SU-DHL-6 (cell line): ENCODE data around the gene RSPO1.

Experiments used
- H2AFZ ChIP-seq: fragments of 200-600 bp; sonication (generic); 2 replicates; pipeline ENCODE4 v1.6.1; 2014; ENCODE audit warnings: low read depth, mild to moderate bottlenecking, moderate library complexity, mixed read lengths, antibody characterized with exemption, low read length; ENCODE audit not compliant: severe bottlenecking
- H3F3A ChIP-seq: fragments of 200-600 bp; shearing (Covaris generic); 2 replicates; pipeline ENCODE4 v1.6.0; 2016; ENCODE audit warnings: antibody characterized with exemption, mild to moderate bottlenecking; ENCODE audit not compliant: insufficient read depth
- H3K27ac ChIP-seq: fragments of 200-600 bp; sonication (generic); 2 replicates; pipeline ENCODE4 v1.5.1; 2016; ENCODE audit warnings: low read depth, mild to moderate bottlenecking, low read length, moderate library complexity, mixed read lengths
- H3K27me3 ChIP-seq: fragments of 200-600 bp; sonication (generic), shearing (Covaris generic); 2 replicates; pipeline ENCODE4 v1.6.0; 2014; ENCODE audit warnings: mild to moderate bottlenecking, low read length
- H3K36me3 ChIP-seq: fragments of 200-600 bp; sonication (generic); 2 replicates; pipeline ENCODE4 v1.6.1; 2014; ENCODE audit warnings: mild to moderate bottlenecking, low read length, mixed read lengths
- H3K4me2 ChIP-seq: fragments of 300-600, 200-600 bp; shearing (Covaris generic), sonication (generic); 2 replicates; pipeline ENCODE4 v1.6.0; 2014; ENCODE audit warnings: low read length, low read depth, mild to moderate bottlenecking; ENCODE audit not compliant: poor library complexity, severe bottlenecking
- H3K4me3 ChIP-seq: fragments of 200-600 bp; sonication (generic); 2 replicates; pipeline ENCODE4 v1.5.1; 2014; ENCODE audit warnings: antibody characterized with exemption, low read length, mild to moderate bottlenecking, mixed read lengths; ENCODE audit not compliant: insufficient read depth, poor library complexity, severe bottlenecking
- H3K79me2 ChIP-seq: fragments of 200-600 bp; sonication (generic); 2 replicates; pipeline ENCODE4 v1.6.1; 2014; ENCODE audit warnings: mild to moderate bottlenecking, low read length, moderate library complexity; ENCODE audit not compliant: insufficient read depth
- H3K9ac ChIP-seq: fragments of 200-600 bp; sonication (generic); 2 replicates; pipeline ENCODE4 v1.7.0; 2014; ENCODE audit warnings: mild to moderate bottlenecking, low read length
- H3K9me2 ChIP-seq: fragments of 200-600 bp; sonication (generic); replicated peaks from 2 replicates; pipeline ENCODE4 v1.6.1; 2014; ENCODE audit warnings: low read length; ENCODE audit not compliant: insufficient read depth
- H3K9me3 ChIP-seq: fragments of 200-600 bp; sonication (generic); 2 replicates; pipeline ENCODE4 v1.6.1; 2014; ENCODE audit warnings: low read length, mixed read lengths; ENCODE audit not compliant: insufficient read depth
- H4K20me1 ChIP-seq: fragments of 200-600 bp; sonication (generic); 2 replicates; pipeline ENCODE4 v1.6.1; 2014; ENCODE audit warnings: low read depth, mild to moderate bottlenecking, antibody characterized with exemption, low read length, moderate library complexity, mixed read lengths
- EZH2phosphoT487 ChIP-seq: fragments of 200-600 bp; sonication (generic), shearing (Covaris generic); conservative IDR thresholded peaks from 2 replicates; pipeline ENCODE4 v1.6.1; 2018; ENCODE audit warnings: mild to moderate bottlenecking, antibody characterized with exemption, low read length, moderate library complexity, mixed read lengths
- TF ChIP-seq, protein P1 (sequence below): fragments of 200-600 bp; sonication (generic); IDR thresholded peaks from one replicate; pipeline ENCODE4 v1.5.1; 2017; ENCODE audit warnings: antibody characterized with exemption, mild to moderate bottlenecking, low read length, moderate library complexity; ENCODE audit not compliant: insufficient read depth, poor library complexity, severe bottlenecking

RSPO1 gene

DNA sequence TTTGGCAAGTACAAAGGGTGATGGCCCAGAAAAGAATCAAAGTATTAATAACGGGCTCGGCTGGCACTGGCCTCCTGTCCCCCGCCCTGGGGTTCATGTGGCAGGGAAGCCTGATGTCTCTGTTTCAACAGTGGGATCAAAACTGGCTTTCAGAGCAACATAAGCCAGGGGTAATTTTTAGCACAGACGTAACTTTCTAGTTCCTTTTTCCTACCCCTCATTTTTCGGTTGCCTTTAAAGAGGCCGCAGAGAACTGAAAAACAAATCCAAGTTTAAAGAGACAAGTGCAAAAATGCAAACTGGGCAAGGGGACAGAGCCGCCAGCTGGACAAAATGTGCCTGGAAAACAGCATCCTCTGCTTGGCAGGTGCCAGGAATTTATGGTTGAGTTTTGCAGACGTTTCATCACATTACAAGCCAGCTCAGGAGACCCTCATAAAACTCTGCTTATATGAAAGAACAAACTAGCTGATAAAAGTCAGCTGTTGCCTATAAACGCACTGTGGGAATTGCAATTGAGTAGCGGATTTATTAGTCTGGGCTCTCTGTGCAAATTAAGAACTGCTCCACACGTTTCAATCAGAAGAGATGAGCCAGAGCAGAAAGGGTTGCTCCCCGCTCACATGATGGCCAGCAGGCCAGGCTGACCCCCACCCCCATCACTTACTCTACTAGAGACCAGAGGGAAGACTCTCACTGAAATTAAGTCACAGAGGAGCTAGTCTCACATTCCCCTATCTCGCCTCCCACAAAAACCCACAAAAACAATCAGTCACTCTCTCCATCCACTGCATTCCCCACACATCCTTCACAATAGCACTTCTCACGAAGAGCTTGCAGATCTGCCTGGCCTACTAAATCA lies 41.8 kb upstream of the RSPO1 start:
- H3K36me3 ChIP-seq: 0 out of 2 replicates have a peak, but pooled peaks cover 4% of the 10 kb centered on the region
- H4K20me1 ChIP-seq: no peaks in the 10 kb centered on the region
- no peaks in the 10 kb centered on the region for H3K79me2 ChIP-seq
- 0 out of 2 replicates have a peak, but pooled peaks cover under 1% of the 10 kb centered on the region for H3F3A ChIP-seq
- no peaks in the 10 kb centered on the region for H3K27me3 ChIP-seq
- no peaks in the 10 kb centered on the region for H3K9me2 ChIP-seq
- no peak overlapping the region for H3K4me3 ChIP-seq
- TF ChIP-seq, protein P1, sequence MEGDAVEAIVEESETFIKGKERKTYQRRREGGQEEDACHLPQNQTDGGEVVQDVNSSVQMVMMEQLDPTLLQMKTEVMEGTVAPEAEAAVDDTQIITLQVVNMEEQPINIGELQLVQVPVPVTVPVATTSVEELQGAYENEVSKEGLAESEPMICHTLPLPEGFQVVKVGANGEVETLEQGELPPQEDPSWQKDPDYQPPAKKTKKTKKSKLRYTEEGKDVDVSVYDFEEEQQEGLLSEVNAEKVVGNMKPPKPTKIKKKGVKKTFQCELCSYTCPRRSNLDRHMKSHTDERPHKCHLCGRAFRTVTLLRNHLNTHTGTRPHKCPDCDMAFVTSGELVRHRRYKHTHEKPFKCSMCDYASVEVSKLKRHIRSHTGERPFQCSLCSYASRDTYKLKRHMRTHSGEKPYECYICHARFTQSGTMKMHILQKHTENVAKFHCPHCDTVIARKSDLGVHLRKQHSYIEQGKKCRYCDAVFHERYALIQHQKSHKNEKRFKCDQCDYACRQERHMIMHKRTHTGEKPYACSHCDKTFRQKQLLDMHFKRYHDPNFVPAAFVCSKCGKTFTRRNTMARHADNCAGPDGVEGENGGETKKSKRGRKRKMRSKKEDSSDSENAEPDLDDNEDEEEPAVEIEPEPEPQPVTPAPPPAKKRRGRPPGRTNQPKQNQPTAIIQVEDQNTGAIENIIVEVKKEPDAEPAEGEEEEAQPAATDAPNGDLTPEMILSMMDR: no peak
- no peak for TF ChIP-seq EZH2phosphoT487
- H3K9me3 ChIP-seq: no peaks in the 10 kb centered on the region
- H2AFZ ChIP-seq: no peak overlapping the region
- H3K27ac ChIP-seq: no peak overlapping the region
- H3K9ac ChIP-seq: no peak overlapping the region
- no peak overlapping the region for H3K4me2 ChIP-seq

GRCh38 chr1:37673920-37674319 lies 39.2 kb upstream of the RSPO1 start:
- no peaks in the 10 kb centered on the region for H3K36me3 ChIP-seq
- H3K9me3 ChIP-seq: no peaks in the 10 kb centered on the region
- no peaks in the 10 kb centered on the region for H3K79me2 ChIP-seq
- H3K27me3 ChIP-seq: no peaks in the 10 kb centered on the region
- no peaks in the 10 kb centered on the region for H3K9me2 ChIP-seq
- no peak for TF ChIP-seq EZH2phosphoT487
- TF ChIP-seq, protein P1: no peak
- H4K20me1 ChIP-seq: no peaks in the 10 kb centered on the region
- no peaks in the 10 kb centered on the region for H3F3A ChIP-seq
- no peak overlapping the region for H3K4me2 ChIP-seq
- H3K27ac ChIP-seq: no peak overlapping the region
- no peak overlapping the region for H3K9ac ChIP-seq
- no peak overlapping the region for H2AFZ ChIP-seq
- H3K4me3 ChIP-seq: no peak overlapping the region

DNA sequence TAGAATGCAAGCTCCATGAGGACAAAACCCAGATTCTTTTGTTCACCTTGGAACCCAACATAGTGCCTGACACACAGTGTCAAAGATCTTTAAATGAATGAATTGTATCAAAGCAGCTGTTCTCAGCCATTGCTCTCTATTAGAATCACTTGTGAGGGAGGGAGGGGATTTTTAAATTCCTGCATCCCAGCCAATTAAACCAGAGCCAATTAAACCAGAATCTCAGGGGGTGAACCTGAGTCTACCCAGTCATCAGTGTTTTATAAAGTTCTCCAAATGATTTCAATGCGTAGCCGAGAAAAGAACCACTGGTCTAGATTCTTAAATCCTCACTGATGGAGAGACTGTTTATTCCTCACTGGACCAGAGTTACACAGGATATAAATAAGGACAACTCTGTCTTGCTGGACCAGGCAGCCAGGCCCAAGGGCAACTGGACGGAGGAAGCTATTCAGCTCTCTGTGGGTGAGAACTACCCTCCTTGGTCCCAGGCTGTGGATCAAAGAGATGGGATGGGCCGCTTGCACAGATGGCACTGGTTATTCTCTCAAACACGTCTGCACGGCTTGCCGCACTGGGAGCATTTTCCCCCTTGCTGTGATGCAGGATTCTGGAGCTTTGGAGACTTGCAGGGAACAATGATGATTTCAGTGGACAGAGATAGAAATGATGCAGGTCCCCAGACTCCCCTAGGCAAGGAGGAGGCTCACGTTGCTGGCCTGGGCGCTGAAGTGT lies 37.6 kb upstream of the RSPO1 start:
- no peaks in the 10 kb centered on the region for H3K27me3 ChIP-seq

More for the DNA sequence above, 37.6 kb upstream of the RSPO1 start:
- H4K20me1 ChIP-seq: no peaks in the 10 kb centered on the region
- H3K27ac ChIP-seq: no peak overlapping the region
- H3K9me2 ChIP-seq: no peaks in the 10 kb centered on the region
- no peaks in the 10 kb centered on the region for H3K36me3 ChIP-seq
- H3K4me2 ChIP-seq: no peak overlapping the region
- H3F3A ChIP-seq: no peaks in the 10 kb centered on the region
- H2AFZ ChIP-seq: no peak overlapping the region
- no peak overlapping the region for H3K4me3 ChIP-seq
- no peak for TF ChIP-seq EZH2phosphoT487
- TF ChIP-seq, protein P1: no peak
- no peaks in the 10 kb centered on the region for H3K79me2 ChIP-seq
- H3K9ac ChIP-seq: no peak overlapping the region
- no peaks in the 10 kb centered on the region for H3K9me3 ChIP-seq
